Adrenal gland (tissue), 12 donors: ENCODE data around the gene EHD1. TPM values are rescaled to one million over a fixed set of nuclear protein-coding genes. Genes with fewer than 3 reads are reported as not detected.
A peak's percentile ranks its signal among the peaks of the same experiment; 100 is the strongest.

Source experiments
- DNase-seq, 7 donors: peaks; one replicate each; pipeline ENCODE4 v3.0.0-alpha.2; 2019 to 2020
- H3K27ac ChIP-seq, 5 donors: fragments of 200-600 bp; sonication (generic) in 4 of 5; 1 replicate in 3 of 5; 2 replicates in 2 of 5; pipeline versions ENCODE4 v1.5.1 to v1.8.0; 2016 to 2020; ENCODE audit warnings: mild to moderate bottlenecking in 1 of 5
- H3K27me3 ChIP-seq: fragments of 200-600 bp; 2 replicates; pipeline ENCODE4 v1.8.0; 2021
- H3K36me3 ChIP-seq, 2 donors: fragments of 200-600 bp; replicated peaks in 1 of 2; 1 replicate in 1 of 2; 2 replicates in 1 of 2; pipeline versions ENCODE4 v1.5.1 to v1.8.0; 2018 to 2022
- H3K4me1 ChIP-seq, 2 donors: fragments of 200-600 bp; replicated peaks in 1 of 2; 1 replicate in 1 of 2; 2 replicates in 1 of 2; pipeline versions ENCODE4 v1.5.1 to v1.8.0; 2018 to 2021
- H3K4me3 ChIP-seq, 4 donors: fragments of 200-600 bp; sonication (generic) in 3 of 4; one replicate each; pipeline ENCODE4 v1.5.1; 2016 to 2018
- H3K9me3 ChIP-seq, 3 donors: fragments of 200-600 bp; sonication (generic) in 1 of 3; replicated peaks in 1 of 3; 1 replicate in 2 of 3; 2 replicates in 1 of 3; pipeline versions ENCODE4 v1.5.1 to v1.8.0; 2016 to 2021
- CTCF ChIP-seq, 6 experiments: fragments of 450-650 bp in 4 of 6; fragments of 200-600 bp in 2 of 6; sonication (generic) in 1 of 6; IDR thresholded peaks; 1 replicate in 5 of 6; 2 replicates in 1 of 6; pipeline versions ENCODE4 v1.5.1 to v1.8.0; 2016 to 2021; ENCODE audit warnings: antibody characterized with exemption in 6 of 6, mild to moderate bottlenecking in 2 of 6, moderate library complexity in 1 of 6
- POLR2A ChIP-seq, 2 donors: fragments of 450-650 bp; IDR thresholded peaks; one replicate each; pipeline ENCODE4 v1.6.1; 2017; ENCODE audit warnings: antibody characterized with exemption in 2 of 2, mild to moderate bottlenecking in 2 of 2, moderate library complexity in 1 of 2
- whole genome bisulfite sequencing, 4 donors: extraction: QIAGEN DNeasy Blood & Tissue Kit in 2 of 4; methylation state at CpG; one replicate each; pipeline versions ENCODE4 v1.1.5 to v1.1.7; 2013 to 2017; 5-methylcytosine and 5-hydroxymethylcytosine counted together
- intact Hi-C, 2 donors: fragments of 100-400 bp; cut with DNase I; formaldehyde crosslinking; loops; one replicate each; pipeline versions ENCODE4 v1.14.1 to v1.15.0; 2022 to 2023
- polyA plus RNA-seq, 3 donors: library from polyadenylated mRNA; stranded (reverse); fragments of 200-250 nt in 2 of 3; fragments of 350-450 nt in 1 of 3; fragmentation: Illumina TruSeq in 1 of 3; extraction: RNeasy Lipid Tissue Mini Kit (QIAGEN cat#74804) in 1 of 3; gene quantifications; one replicate each; pipeline ENCODE4 v1.2.3, GENCODE V29; 2013 to 2014
- total RNA-seq, 9 donors: library from RNA; depleted of rRNA in 4 of 9; stranded (reverse); fragments of >200 nt in 4 of 9; fragments of 120-200 nt in 1 of 9; fragmentation: NEBNext Ultra II Directional in 1 of 9; extraction: Animal tissue kit (Norgen Biotek cat#: 25700) in 1 of 9; gene quantifications; one replicate each; pipeline versions ENCODE4 v1.1.0 to v1.2.4, GENCODE V29; 2013 to 2023
- donor health status: healthy with polysubstance abuse.
- donor health status: Bipolar disorder and iron deficiency.
- donor health status: DM: yes; HTN: yes; CAD: no.
- donor health status: DM: no; HTN: no; CAD: no.
- donor health status: DM: no; HTN: no; CAD: no.
- donor health status: DM: yes; HTN: yes; CAD: no.

EHD1 gene
- total and polyA plus RNA-seq, 12 donors: 14.3 to 107 (median 52.9) TPM

GRCh38 chr11:64882243-64882642, 3.8 kb upstream of the EHD1 start:
- intact Hi-C loops: no loop called here
- WGBS, 4 donors: 70 to 91% (median 74%) methylated on average over 5 of the region's 5 CpGs
- Histone ChIP-seq H3K27ac (peak overlapping the region in 2 of 5 donors; percentile 38 to 51), H3K9me3 (no peaks in the 10 kb centered on the region), H3K36me3 (no peaks in the 10 kb centered on the region), H3K27me3 (no peaks in the 10 kb centered on the region), H3K4me3 (no peak overlapping the region), H3K4me1 (peaks cover 8 to 24% of the 10 kb centered on the region in 2 donors)
- no peak for TF ChIP-seq POLR2A (IDR thresholded peaks at IDR 0.05)
- no peak for TF ChIP-seq CTCF (IDR thresholded peaks at IDR 0.05)
- DNase-seq: no peak

- Histone ChIP-seq H3K4me1 (peaks cover 16 to 32% of the 10 kb centered on the region in 2 donors), H3K9me3 (no peaks in the 10 kb centered on the region), H3K27me3 (no peaks in the 10 kb centered on the region), H3K4me3 (no peak overlapping the region), H3K36me3 (no peaks in the 10 kb centered on the region), H3K27ac (no peak overlapping the region)
- TF ChIP-seq POLR2A (IDR thresholded peaks at IDR 0.05) (no peak), CTCF (IDR thresholded peaks at IDR 0.05) (no peak)
- WGBS, 4 donors: 56 to 69% (median 66%) methylated on average over 8 of the region's 8 CpGs
- intact Hi-C loops: no loop called here
- DNase-seq: no peak
Measured at GRCh38 chr11:64881476-64881875, 3.1 kb upstream of the EHD1 start.

GRCh38 chr11:64880240-64881001, 2.0 kb upstream of the EHD1 start:
- no peak for TF ChIP-seq CTCF (IDR thresholded peaks at IDR 0.05)
- TF ChIP-seq POLR2A (IDR thresholded peaks at IDR 0.05): no peak
- H3K36me3 ChIP-seq: no peaks in the 10 kb centered on the region
- no peaks in the 10 kb centered on the region for H3K27me3 ChIP-seq
- peaks cover 22 to 36% of the 10 kb centered on the region in 2 donors for H3K4me1 ChIP-seq
- H3K4me3 ChIP-seq: no peak overlapping the region
- intact Hi-C loops: no loop called here
- 61 to 77% (median 75%) methylated on average over 14 of the region's 14 CpGs for WGBS, 4 donors
- no peak for DNase-seq
- no peaks in the 10 kb centered on the region for H3K9me3 ChIP-seq
- peak overlapping the region in 2 of 5 donors; percentile 35 to 36 for H3K27ac ChIP-seq

- 21 to 26% (median 23%) methylated on average over 14 to 16 of the region's 16 CpGs for WGBS, 4 donors
- peak in 1 of 7 donors; percentile 46 for DNase-seq
- Histone ChIP-seq H3K4me3 (peak overlapping the region; percentile 21 to 93 (median 41)), H3K9me3 (no peaks in the 10 kb centered on the region), H3K27me3 (no peaks in the 10 kb centered on the region), H3K36me3 (peaks cover 0 to 3% of the 10 kb centered on the region in 2 donors), H3K27ac (peak overlapping the region; percentile 62 to 88 (median 77)), H3K4me1 (peaks cover 24 to 42% of the 10 kb centered on the region in 2 donors)
- intact Hi-C loops: no loop called here
- TF ChIP-seq CTCF (IDR thresholded peaks at IDR 0.05): no peak
- no peak for TF ChIP-seq POLR2A (IDR thresholded peaks at IDR 0.05)
Measured at GRCh38 chr11:64879244-64879900, 951 bp upstream of the EHD1 start.
